KMS-11 (cell line): ENCODE data around the gene SSUH2.

Experiments used
- H2AFZ ChIP-seq: fragments of 200-600 bp; sonication (generic); 2 replicates; pipeline ENCODE4 v1.6.1; 2016; ENCODE audit warnings: antibody characterized with exemption, mixed run types, low read depth
- H3K27ac ChIP-seq: fragments of 200-600 bp; sonication (generic); 2 replicates; pipeline ENCODE4 v1.6.1; 2016; ENCODE audit warnings: mild to moderate bottlenecking, mixed run types
- H3K27me3 ChIP-seq: fragments of 200-600 bp; sonication (generic); 2 replicates; pipeline ENCODE4 v1.6.1; 2017; ENCODE audit warnings: mild to moderate bottlenecking, low read depth, mixed run types, moderate library complexity; ENCODE audit not compliant: insufficient read depth
- H3K36me3 ChIP-seq: fragments of 200-600 bp; sonication (generic); 2 replicates; pipeline ENCODE4 v1.6.1; 2017; ENCODE audit warnings: mild to moderate bottlenecking, mixed run types; ENCODE audit not compliant: insufficient read depth
- H3K4me1 ChIP-seq: fragments of 200-600 bp; sonication (generic); 2 replicates; pipeline ENCODE4 v1.6.1; 2016; ENCODE audit warnings: mild to moderate bottlenecking, low read depth, mixed run types; ENCODE audit not compliant: poor library complexity, severe bottlenecking
- H3K4me2 ChIP-seq: fragments of 200-600 bp; sonication (generic); 2 replicates; pipeline ENCODE4 v1.7.0; 2016; ENCODE audit warnings: mild to moderate bottlenecking, mixed run types
- H3K4me3 ChIP-seq: fragments of 200-600 bp; sonication (generic); IDR thresholded peaks from 2 replicates; pipeline ENCODE4 v1.6.1; 2017; ENCODE audit warnings: low read depth, low read length, mixed read lengths; ENCODE audit not compliant: insufficient read depth
- H3K79me2 ChIP-seq: fragments of 200-600 bp; sonication (generic); 2 replicates; pipeline ENCODE4 v1.6.1; 2016; ENCODE audit warnings: low read depth, mixed run types; ENCODE audit not compliant: insufficient read depth
- H3K9ac ChIP-seq: fragments of 200-600 bp; sonication (generic); 2 replicates; pipeline ENCODE4 v1.6.1; 2016; ENCODE audit warnings: mild to moderate bottlenecking, mixed run types
- H4K20me1 ChIP-seq: fragments of 200-600 bp; sonication (generic); 2 replicates; pipeline ENCODE4 v1.6.1; 2016; ENCODE audit warnings: mild to moderate bottlenecking, mixed run types; ENCODE audit not compliant: insufficient read depth
- CTCF ChIP-seq: fragments of 200-600 bp; sonication (generic); conservative IDR thresholded peaks from 2 replicates; pipeline ENCODE4 v1.6.1; 2017; ENCODE audit warnings: low read depth, mild to moderate bottlenecking, antibody characterized with exemption, low read length, moderate library complexity, mixed read lengths

The SSUH2 gene

GRCh38 chr3:8663177-8664061, 18.8 kb upstream of the SSUH2 start:
- Histone ChIP-seq H3K9ac (no peak overlapping the region), H3K4me2 (no peak overlapping the region), H3K4me3 (no peak overlapping the region)

GRCh38 chr3:8662594-8662993, 18.0 kb upstream of the SSUH2 start:
- H3K9ac ChIP-seq: no peak overlapping the region
- no peak overlapping the region for H3K4me2 ChIP-seq
- H3K4me1 ChIP-seq: peaks cover 42% of the 10 kb centered on the region
- TF ChIP-seq CTCF: no peak
- H2AFZ ChIP-seq: no peak overlapping the region
- H3K27me3 ChIP-seq: no peaks in the 10 kb centered on the region
- H3K79me2 ChIP-seq: no peaks in the 10 kb centered on the region
- H3K4me3 ChIP-seq: no peak overlapping the region
- H4K20me1 ChIP-seq: no peaks in the 10 kb centered on the region
- no peaks in the 10 kb centered on the region for H3K36me3 ChIP-seq
- H3K27ac ChIP-seq: no peak overlapping the region

More at GRCh38 chr3:8663177-8664061, 18.8 kb upstream of the SSUH2 start:
- no peaks in the 10 kb centered on the region for H4K20me1 ChIP-seq
- peak; percentile 64 for TF ChIP-seq CTCF
- H3K4me1 ChIP-seq: peaks cover 37% of the 10 kb centered on the region
- H3K27ac ChIP-seq: no peak overlapping the region
- no peaks in the 10 kb centered on the region for H3K36me3 ChIP-seq
- H3K79me2 ChIP-seq: no peaks in the 10 kb centered on the region
- no peaks in the 10 kb centered on the region for H3K27me3 ChIP-seq
- H2AFZ ChIP-seq: no peak overlapping the region

GRCh38 chr3:8660175-8661118, 15.8 kb upstream of the SSUH2 start:
- no peaks in the 10 kb centered on the region for H3K36me3 ChIP-seq
- peaks cover 63% of the 10 kb centered on the region for H3K4me1 ChIP-seq
- no peak overlapping the region for H3K4me3 ChIP-seq
- no peak for TF ChIP-seq CTCF
- peak overlapping the region; percentile 97; the same call in 1 of the 2 replicates for H3K27ac ChIP-seq
- peak overlapping the region; percentile 22; the same call in 1 of the 2 replicates for H2AFZ ChIP-seq
- H3K9ac ChIP-seq: peak overlapping the region; percentile 64; the same call in 1 of the 2 replicates
- peak overlapping the region; percentile 92; the same call in 1 of the 2 replicates for H3K4me2 ChIP-seq
- no peaks in the 10 kb centered on the region for H4K20me1 ChIP-seq
- H3K27me3 ChIP-seq: no peaks in the 10 kb centered on the region
- no peaks in the 10 kb centered on the region for H3K79me2 ChIP-seq

- Histone ChIP-seq H3K9ac (peak overlapping the region; percentile 64), H2AFZ (peak overlapping the region; percentile 22; the same call in 1 of the 2 replicates), H3K27me3 (no peaks in the 10 kb centered on the region), H3K36me3 (no peaks in the 10 kb centered on the region), H3K79me2 (no peaks in the 10 kb centered on the region), H4K20me1 (no peaks in the 10 kb centered on the region), H3K27ac (peak overlapping the region; percentile 97), H3K4me2 (peak overlapping the region; percentile 92), H3K4me1 (peaks cover 70% of the 10 kb centered on the region), H3K4me3 (no peak overlapping the region)
- TF ChIP-seq CTCF: no peak
These were observed 14.6 kb upstream of the SSUH2 start for GRCh38 chr3:8659242-8659641.
